LNCAP (cell line): ENCODE data around the gene TPPP.

Experiments used
- TF ChIP-seq, protein P1 (sequence below): fragments of 450-650 bp; IDR thresholded peaks from 2 replicates; pipeline ENCODE4 v1.5.1; 2017; ENCODE audit warnings: mild to moderate bottlenecking

The TPPP gene

DNA sequence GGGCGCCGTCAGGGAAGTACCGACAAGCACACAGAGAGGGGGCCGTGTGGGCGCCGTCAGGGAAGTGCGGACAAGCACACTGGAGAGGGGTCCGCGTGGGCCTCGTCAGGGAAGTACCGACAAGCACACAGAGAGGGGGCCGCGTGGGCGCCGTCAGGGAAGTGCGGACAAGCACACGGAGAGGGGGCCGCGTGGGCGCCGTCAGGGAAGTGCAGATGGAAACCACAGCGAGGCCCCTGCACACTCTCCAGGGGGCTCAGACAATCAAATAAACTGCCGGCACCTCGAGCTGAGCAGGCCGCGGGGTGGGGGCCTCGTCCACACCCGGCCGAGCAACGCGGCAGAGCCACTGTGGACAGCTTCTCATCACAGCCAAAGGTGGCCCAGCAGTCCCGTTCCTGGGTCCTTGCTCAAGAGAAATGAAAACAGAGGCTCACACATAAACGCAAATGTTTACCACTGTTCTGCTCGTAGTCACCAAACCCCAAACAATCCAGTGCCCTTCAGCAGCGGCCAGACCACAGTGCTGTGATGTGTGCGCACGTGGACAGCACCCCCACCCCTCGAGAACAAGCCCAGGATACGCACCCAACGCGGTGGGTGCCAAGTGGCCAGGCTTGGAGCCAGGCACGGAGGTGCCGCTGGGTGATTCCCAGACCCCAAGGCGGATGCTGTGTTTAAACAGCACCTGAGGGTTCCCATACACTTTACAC is 24.7 kb downstream of the TPPP start:
- TF ChIP-seq, protein P1, sequence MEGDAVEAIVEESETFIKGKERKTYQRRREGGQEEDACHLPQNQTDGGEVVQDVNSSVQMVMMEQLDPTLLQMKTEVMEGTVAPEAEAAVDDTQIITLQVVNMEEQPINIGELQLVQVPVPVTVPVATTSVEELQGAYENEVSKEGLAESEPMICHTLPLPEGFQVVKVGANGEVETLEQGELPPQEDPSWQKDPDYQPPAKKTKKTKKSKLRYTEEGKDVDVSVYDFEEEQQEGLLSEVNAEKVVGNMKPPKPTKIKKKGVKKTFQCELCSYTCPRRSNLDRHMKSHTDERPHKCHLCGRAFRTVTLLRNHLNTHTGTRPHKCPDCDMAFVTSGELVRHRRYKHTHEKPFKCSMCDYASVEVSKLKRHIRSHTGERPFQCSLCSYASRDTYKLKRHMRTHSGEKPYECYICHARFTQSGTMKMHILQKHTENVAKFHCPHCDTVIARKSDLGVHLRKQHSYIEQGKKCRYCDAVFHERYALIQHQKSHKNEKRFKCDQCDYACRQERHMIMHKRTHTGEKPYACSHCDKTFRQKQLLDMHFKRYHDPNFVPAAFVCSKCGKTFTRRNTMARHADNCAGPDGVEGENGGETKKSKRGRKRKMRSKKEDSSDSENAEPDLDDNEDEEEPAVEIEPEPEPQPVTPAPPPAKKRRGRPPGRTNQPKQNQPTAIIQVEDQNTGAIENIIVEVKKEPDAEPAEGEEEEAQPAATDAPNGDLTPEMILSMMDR: no peak

DNA sequence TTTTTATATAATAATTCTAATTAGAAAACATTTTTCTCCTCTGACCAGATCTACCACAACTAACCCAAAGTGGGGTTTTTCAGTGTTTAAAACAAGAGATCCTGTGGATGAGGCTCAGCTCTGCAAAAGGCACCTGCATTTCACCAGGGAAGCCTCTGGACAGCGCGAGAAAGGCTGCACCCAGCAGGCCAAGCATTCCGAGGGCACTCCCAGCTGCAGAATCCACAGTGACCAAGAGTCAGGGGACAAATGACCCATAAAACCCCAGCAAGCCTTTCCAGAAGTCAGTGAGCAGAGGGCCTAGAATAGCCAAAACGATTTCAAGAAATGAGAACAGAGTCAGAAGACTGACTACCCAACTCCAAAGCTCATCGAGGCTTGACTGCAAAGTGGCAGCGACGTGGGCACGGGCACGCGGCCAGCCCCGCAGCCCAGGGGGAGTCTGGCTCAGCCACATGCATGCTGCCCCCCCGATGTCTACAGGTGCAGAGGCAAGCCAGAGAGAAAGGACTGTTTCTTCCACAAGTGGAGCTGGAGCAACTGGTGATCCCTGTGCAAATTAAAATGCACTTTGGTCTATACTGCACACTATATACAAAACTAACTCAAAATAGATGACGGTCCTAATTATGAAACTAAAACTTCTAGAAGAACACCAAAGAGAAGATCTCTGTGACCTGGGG is 26.2 kb downstream of the TPPP start:
- TF ChIP-seq, protein P1: no peak

DNA sequence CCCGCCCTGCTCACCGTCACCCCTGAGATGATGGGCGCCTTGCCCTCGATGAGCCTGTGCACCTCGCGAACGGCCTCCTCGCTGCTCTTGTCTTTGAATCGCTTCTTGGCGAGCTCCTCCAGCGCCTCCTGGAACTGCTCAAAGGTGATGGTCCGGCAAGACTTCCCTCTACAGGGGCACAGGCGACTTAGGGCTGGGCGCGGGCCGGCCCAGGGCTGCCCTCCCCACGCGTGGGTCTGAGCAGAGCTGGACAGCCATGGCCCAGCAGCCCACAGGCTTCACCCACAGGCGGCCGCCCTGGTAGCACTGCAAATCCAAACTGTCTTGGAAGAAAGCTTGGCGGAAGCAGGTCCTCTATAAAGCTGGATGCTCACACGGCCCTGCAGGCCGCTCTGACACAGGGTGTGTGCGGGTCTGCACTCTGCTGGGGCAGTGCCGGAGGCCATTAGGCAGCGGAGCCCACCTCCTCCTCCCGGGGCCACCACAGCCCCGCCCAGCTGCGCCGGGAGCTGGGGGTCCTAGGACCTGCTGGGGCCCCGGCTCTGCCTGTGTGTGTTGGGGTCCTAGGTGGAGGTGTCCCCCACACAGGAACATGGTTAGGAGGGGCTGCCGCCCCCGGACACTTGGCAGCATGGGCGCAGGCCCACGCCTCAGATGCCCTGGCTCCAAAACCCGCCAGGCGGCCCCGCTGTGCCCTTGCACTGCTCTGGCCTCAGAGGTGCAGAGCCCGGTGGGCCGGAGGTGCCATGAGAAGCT is 27.0 kb downstream of the TPPP start:
- TF ChIP-seq, protein P1: no peak

DNA sequence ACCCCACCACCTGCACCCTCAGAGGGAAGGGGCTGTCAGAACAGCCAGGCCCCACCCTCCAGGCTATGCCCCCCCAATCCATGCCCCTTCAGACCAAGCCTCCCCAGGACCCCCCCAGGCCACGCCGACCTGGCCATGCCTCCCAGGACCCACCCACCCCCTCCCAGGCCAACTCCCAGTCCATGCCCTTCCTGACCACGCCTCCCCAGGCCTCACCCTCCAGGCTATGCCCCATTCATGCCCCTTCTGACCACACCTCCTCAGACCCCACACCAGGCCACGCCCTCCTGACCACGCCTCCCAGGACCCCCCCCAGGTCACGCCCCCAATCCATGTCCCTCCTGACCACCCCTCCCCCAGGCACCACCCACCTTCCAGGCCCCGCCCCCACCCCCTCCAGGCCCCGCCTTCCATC is 27.6 kb downstream of the TPPP start:
- TF ChIP-seq, protein P1: no peak

DNA sequence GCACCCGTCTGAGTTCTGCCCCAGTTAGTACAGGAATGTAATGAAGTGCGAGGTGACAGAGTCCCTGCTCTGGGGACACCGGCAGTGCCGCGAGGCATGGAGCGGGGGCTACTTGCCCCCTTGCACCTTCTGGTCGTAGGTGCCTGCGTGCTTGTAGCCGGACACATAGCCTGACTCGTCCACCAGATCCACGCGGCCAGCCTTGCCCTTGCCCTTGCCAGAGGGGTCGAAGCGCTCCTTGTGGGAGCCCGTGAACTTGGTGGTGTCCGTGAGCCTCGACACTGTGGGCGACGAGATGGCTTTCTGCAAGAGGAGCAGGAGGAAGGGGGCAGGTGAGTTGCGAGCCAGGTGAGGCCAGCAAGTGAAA is 28.2 kb downstream of the TPPP start:
- TF ChIP-seq, protein P1: no peak

DNA sequence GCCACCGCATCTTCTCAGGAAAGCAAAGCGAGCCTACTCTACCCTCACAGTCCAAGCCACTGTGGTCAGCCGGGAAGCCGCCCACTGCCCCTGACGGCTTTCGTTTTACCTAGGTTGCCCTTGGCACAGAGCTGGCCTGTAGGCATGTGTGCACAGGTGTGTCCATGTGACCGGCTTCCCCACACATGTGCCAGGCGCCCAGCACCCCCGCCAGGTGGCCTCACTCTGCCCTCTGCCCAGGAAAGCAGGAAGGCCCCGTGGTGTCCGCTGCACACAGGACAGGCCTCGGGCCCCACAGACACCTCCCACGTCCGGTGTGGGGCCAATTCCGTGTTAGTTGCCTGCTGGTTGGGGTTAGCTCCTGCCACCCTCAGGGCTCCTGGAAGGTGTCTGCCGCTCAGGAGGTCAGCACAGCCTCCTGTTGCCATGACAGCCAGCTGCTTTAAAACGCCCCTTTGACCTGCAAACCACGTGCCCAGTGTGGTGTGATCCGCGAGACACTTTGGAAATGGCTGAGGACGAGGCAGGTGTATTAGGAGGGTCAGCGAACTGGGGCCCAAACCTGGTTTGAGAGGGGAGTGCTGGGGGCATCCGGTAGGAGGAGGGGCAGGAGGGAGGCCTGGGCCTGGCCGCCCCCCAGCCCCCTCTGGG is 28.7 kb downstream of the TPPP start:
- TF ChIP-seq, protein P1: no peak
